Measurements from ENCODE around the gene MVD. TPM values are rescaled to one million over a fixed set of nuclear protein-coding genes. Genes with fewer than 3 reads are reported as not detected.

Gene MVD
- total RNA-seq, 1 donor from 2014 or later, result 24.0 TPM

Other genes starting within 250 kb of the MVD start
- gene ZFPM1, start 209.8 kb downstream of the MVD start, total RNA-seq, result 4.1 TPM
- gene ZC3H18, start 92.7 kb downstream of the MVD start, total RNA-seq, result 23.9 TPM
- not detected for gene IL17C, start 24.5 kb downstream of the MVD start, total RNA-seq
- 63.7 TPM for gene CYBA, start 12.0 kb downstream of the MVD start, total RNA-seq
- 2.9 TPM for gene SNAI3, start 23.4 kb upstream of the MVD start, total RNA-seq
- gene RNF166, start 43.3 kb upstream of the MVD start, total RNA-seq, result 17.0 TPM
- gene CTU2, start 43.4 kb upstream of the MVD start, total RNA-seq, result 13.1 TPM
- 18.1 TPM for gene PIEZO1, start 122.1 kb upstream of the MVD start, total RNA-seq
- 0.65 TPM for gene CDT1, start 140.7 kb upstream of the MVD start, total RNA-seq
- gene APRT, start 148.8 kb upstream of the MVD start, total RNA-seq, result 45.3 TPM
- gene GALNS, start 193.9 kb upstream of the MVD start, total RNA-seq, result 15.8 TPM
- gene TRAPPC2L, start 194.0 kb upstream of the MVD start, total RNA-seq, result 58.7 TPM
- not detected for gene PABPN1L, start 203.6 kb upstream of the MVD start, total RNA-seq